ENCODE measurements around the gene NRXN3. TPM values are rescaled to one million over a fixed set of nuclear protein-coding genes. Genes with fewer than 3 reads are reported as not detected.

NRXN3 gene
- polyA plus RNA-seq, 1 donor (not counting 4 experiments of a cell fraction or from before 2014, with no cell fraction given): 0.89 TPM

DNA sequence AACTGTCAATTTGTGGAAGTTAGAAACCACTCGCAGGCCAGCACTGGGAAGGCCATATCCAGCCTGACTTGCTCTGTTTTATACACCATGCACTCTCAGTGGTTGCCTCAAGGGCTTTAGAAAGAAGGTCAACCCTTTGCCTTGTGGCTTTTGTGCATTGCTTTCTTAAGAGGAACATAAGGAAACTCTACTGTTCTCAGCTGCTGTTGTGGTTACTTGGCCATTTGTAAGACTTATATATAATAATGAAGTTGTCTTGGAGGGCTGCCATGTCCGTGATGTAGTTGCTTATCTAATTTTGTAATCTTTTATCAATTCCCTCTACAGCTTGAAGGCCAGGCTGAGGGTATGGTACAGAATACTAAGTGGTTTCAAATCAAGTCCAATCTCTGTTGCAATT, 1403.3 kb downstream of the NRXN3 start:
- Histone ChIP-seq H3K36me3 (ENCODE audit: control insufficient read depth in 2 of 2, extremely low read depth in 1 of 2, insufficient read depth in 2 of 2, low read length in 2 of 2) (no peaks in the 10 kb centered on the region), H3K79me2 (ENCODE audit: control insufficient read depth, insufficient read depth, low read length) (no peaks in the 10 kb centered on the region), H4K20me1 (ENCODE audit: control insufficient read depth, extremely low read depth, insufficient read depth, low read length) (no peaks in the 10 kb centered on the region), H3K27me3 (ENCODE audit: control insufficient read depth, extremely low read depth, insufficient read depth, low read length) (no peaks in the 10 kb centered on the region), H3K9ac (ENCODE audit: control insufficient read depth, extremely low read depth, insufficient read depth, low read length) (no peak overlapping the region), H2AFZ (ENCODE audit: control insufficient read depth, low read length) (no peak overlapping the region), H3K9me3 (ENCODE audit: control insufficient read depth, low read depth, low read length) (no peaks in the 10 kb centered on the region), H3K9me1 (ENCODE audit: control insufficient read depth, extremely low read depth, insufficient read depth, low read length) (no peaks in the 10 kb centered on the region), H3K27ac (ENCODE audit: control insufficient read depth, insufficient read depth, low read length) (no peak overlapping the region), H3K4me3 (ENCODE audit: control insufficient read depth in 2 of 3, extremely low read depth in 1 of 3, insufficient read depth in 2 of 3, low read depth in 1 of 3, low read length in 3 of 3) (no peak overlapping the region), H3K4me1 (ENCODE audit: control insufficient read depth, extremely low read depth, insufficient read depth, low read length) (no peaks in the 10 kb centered on the region), H3K4me2 (ENCODE audit: control insufficient read depth, extremely low read depth, insufficient read depth, low read depth, low read length) (no peak overlapping the region)
- dilution Hi-C loops (cut with MboI; ENCODE audit: extremely low pct_ligation_motif_present, low sequenced_read_pairs): no loop called here
- no peak for FAIRE-seq
- no peak for DNase-seq (ENCODE audit: low read depth, low spot score)
- TF ChIP-seq, protein P1, sequence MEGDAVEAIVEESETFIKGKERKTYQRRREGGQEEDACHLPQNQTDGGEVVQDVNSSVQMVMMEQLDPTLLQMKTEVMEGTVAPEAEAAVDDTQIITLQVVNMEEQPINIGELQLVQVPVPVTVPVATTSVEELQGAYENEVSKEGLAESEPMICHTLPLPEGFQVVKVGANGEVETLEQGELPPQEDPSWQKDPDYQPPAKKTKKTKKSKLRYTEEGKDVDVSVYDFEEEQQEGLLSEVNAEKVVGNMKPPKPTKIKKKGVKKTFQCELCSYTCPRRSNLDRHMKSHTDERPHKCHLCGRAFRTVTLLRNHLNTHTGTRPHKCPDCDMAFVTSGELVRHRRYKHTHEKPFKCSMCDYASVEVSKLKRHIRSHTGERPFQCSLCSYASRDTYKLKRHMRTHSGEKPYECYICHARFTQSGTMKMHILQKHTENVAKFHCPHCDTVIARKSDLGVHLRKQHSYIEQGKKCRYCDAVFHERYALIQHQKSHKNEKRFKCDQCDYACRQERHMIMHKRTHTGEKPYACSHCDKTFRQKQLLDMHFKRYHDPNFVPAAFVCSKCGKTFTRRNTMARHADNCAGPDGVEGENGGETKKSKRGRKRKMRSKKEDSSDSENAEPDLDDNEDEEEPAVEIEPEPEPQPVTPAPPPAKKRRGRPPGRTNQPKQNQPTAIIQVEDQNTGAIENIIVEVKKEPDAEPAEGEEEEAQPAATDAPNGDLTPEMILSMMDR (optimal IDR thresholded peaks at IDR 0.05 in 1 of 3, IDR thresholded peaks at IDR 0.05 in 1 of 3, conservative IDR thresholded peaks at IDR 0.05 in 1 of 3; ENCODE audit: extremely low read depth in 1 of 3, insufficient read depth in 2 of 3, low read length in 3 of 3): no peak
- no peak for TF ChIP-seq EZH2 (IDR thresholded peaks at IDR 0.05; ENCODE audit: low read length)

DNA sequence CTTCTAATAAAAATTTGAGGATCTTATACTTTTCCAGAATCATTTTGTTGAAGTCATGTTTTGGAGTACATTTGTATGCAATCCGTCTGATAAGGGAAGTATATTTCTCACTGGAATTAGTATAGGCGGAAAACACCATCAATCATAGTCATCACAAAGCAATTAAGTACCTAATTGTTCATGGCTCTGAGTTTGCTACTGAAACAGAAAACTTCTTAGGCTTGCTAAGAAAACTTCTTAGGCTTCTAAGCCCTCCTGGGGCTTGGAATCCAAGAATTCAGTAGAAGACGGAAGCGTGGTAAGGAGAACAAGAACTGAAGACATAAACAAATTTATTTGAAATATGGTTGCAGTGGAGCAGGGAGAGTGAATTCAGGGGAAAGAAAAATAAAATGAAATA, 1404.9 kb downstream of the NRXN3 start:
- no peak for DNase-seq (ENCODE audit: low read depth, low spot score)
- H2AFZ ChIP-seq (ENCODE audit: control insufficient read depth, low read length): no peak overlapping the region
- no peaks in the 10 kb centered on the region for H3K9me3 ChIP-seq (ENCODE audit: control insufficient read depth, low read depth, low read length)
- H3K27ac ChIP-seq (ENCODE audit: control insufficient read depth, insufficient read depth, low read length): no peak overlapping the region
- H3K9me1 ChIP-seq (ENCODE audit: control insufficient read depth, extremely low read depth, insufficient read depth, low read length): no peaks in the 10 kb centered on the region
- H3K4me2 ChIP-seq (ENCODE audit: control insufficient read depth, extremely low read depth, insufficient read depth, low read depth, low read length): no peak overlapping the region
- TF ChIP-seq, protein P1 (optimal IDR thresholded peaks at IDR 0.05 in 1 of 3, IDR thresholded peaks at IDR 0.05 in 1 of 3, conservative IDR thresholded peaks at IDR 0.05 in 1 of 3; ENCODE audit: extremely low read depth in 1 of 3, insufficient read depth in 2 of 3, low read length in 3 of 3): no peak
- TF ChIP-seq EZH2 (IDR thresholded peaks at IDR 0.05; ENCODE audit: low read length): no peak
- dilution Hi-C loops (cut with MboI; ENCODE audit: extremely low pct_ligation_motif_present, low sequenced_read_pairs): no loop called here
- H3K4me1 ChIP-seq (ENCODE audit: control insufficient read depth, extremely low read depth, insufficient read depth, low read length): no peaks in the 10 kb centered on the region
- no peak for FAIRE-seq
- H3K4me3 ChIP-seq (ENCODE audit: control insufficient read depth in 2 of 3, extremely low read depth in 1 of 3, insufficient read depth in 2 of 3, low read depth in 1 of 3, low read length in 3 of 3): no peak overlapping the region
- no peak overlapping the region for H3K9ac ChIP-seq (ENCODE audit: control insufficient read depth, extremely low read depth, insufficient read depth, low read length)
- no peaks in the 10 kb centered on the region for H3K27me3 ChIP-seq (ENCODE audit: control insufficient read depth, extremely low read depth, insufficient read depth, low read length)
- H3K36me3 ChIP-seq (ENCODE audit: control insufficient read depth in 2 of 2, extremely low read depth in 1 of 2, insufficient read depth in 2 of 2, low read length in 2 of 2): no peaks in the 10 kb centered on the region
- no peaks in the 10 kb centered on the region for H4K20me1 ChIP-seq (ENCODE audit: control insufficient read depth, extremely low read depth, insufficient read depth, low read length)
- H3K79me2 ChIP-seq (ENCODE audit: control insufficient read depth, insufficient read depth, low read length): no peaks in the 10 kb centered on the region
